HG03460 (cell line): ENCODE data around the gene PCDH11X.
"Not testable (repeated sequence)": the region's sequence is repeated elsewhere in the genome, so short reads cannot be mapped to it uniquely, and the experiment has no call there.

Experiments
- ATAC-seq: cut with Tn5 transposase; IDR thresholded peaks from one replicate; pipeline ENCODE4 v1.9.1; 2021; ENCODE audit not compliant: unreplicated experiment

PCDH11X gene, protein sequence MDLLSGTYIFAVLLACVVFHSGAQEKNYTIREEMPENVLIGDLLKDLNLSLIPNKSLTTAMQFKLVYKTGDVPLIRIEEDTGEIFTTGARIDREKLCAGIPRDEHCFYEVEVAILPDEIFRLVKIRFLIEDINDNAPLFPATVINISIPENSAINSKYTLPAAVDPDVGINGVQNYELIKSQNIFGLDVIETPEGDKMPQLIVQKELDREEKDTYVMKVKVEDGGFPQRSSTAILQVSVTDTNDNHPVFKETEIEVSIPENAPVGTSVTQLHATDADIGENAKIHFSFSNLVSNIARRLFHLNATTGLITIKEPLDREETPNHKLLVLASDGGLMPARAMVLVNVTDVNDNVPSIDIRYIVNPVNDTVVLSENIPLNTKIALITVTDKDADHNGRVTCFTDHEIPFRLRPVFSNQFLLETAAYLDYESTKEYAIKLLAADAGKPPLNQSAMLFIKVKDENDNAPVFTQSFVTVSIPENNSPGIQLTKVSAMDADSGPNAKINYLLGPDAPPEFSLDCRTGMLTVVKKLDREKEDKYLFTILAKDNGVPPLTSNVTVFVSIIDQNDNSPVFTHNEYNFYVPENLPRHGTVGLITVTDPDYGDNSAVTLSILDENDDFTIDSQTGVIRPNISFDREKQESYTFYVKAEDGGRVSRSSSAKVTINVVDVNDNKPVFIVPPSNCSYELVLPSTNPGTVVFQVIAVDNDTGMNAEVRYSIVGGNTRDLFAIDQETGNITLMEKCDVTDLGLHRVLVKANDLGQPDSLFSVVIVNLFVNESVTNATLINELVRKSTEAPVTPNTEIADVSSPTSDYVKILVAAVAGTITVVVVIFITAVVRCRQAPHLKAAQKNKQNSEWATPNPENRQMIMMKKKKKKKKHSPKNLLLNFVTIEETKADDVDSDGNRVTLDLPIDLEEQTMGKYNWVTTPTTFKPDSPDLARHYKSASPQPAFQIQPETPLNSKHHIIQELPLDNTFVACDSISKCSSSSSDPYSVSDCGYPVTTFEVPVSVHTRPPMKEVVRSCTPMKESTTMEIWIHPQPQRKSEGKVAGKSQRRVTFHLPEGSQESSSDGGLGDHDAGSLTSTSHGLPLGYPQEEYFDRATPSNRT (N-terminal part only)

GRCh38 chrX:91779135-91779534 lies at the start of gene PCDH11X:
Gene PCDH11X, plus strand, starts transcription at chrX:91779375. Its CDS starts 56,130 bp downstream, at chrX:91835505.
- ATAC-seq: not testable (repeated sequence)

DNA sequence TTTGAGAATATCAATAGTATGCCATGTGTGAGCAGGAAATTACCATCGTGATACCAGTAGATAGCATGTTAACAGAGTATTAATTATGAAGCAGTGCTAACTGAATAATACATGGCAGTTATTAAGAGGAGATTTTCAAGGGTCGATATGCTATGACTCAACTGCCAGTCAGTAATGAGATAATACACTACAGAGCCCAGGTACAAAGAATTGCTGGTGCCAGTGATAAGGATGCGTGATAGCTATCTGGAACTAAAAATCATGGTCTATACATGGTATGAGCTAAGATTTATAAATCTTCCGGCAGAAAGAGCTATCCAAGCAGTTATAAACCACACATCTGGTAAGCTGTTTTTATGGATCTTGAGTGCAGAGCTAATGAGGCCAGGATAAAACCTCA lies 31.7 kb upstream of the PCDH11X start:
- ATAC-seq: not testable (repeated sequence)

DNA sequence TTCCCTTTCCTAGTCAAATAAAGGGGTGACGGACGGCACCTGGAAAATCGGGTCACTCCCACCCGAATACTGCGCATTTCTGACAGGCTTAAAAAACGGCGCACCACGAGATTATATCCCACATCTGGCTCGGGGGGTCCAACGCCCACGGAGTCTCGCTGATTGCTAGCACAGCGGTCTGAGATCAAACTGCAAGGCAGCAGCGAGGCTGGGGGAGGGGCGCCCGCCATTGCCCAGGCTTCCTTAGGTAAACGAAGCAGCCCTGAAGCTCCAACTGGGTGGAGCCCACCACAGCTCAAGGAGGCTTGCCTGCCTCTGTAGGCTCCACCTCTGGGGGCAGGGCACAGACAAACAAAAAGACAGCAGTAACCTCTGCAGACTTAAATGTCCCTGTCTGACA lies 26.2 kb upstream of the PCDH11X start:
- not testable (repeated sequence) for ATAC-seq

DNA sequence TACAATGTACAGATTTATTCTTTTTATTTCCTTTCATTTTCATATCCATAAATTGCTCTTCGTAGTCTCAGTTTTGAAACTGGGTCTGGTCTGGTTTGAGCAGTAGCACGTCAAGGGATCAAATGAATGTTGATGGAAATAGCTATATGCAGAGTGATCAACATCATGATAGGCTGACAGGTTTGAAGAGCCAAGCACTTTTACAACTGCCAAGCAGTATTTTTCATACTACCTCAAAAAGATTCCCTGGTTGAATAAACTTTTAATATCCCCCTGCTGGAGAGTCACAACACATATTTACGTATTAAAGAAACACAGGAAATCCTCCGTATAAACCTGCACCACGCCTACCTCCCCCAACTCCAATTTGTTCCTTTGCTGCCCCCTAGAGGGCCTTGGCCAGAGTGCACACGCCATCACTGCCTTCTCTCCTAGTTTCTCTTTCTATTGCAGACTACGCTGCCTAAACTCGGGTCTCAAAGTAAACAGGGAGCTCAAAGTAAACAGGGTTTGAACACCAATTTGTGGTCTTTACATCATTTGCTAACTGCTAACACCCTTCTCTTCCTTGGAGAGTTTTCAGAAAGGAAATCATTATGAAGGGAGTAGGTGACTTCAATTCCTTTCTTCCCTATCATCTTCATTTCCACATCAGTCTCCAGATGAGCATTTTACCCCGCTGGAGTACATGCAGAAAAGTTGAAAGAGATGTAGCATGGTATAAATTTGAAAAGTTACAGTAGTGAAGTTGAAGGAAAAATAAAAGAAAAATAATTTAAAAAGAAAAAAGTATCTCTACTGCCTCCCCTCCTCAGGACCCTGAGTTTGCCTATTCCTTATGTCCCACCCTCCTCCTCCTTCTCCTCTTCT lies 8.3 kb upstream of the PCDH11X start:
- peak; percentile 100 for ATAC-seq

GRCh38 chrX:91773943-91774342 lies 5.2 kb upstream of the PCDH11X start:
- ATAC-seq: not testable (repeated sequence)

DNA sequence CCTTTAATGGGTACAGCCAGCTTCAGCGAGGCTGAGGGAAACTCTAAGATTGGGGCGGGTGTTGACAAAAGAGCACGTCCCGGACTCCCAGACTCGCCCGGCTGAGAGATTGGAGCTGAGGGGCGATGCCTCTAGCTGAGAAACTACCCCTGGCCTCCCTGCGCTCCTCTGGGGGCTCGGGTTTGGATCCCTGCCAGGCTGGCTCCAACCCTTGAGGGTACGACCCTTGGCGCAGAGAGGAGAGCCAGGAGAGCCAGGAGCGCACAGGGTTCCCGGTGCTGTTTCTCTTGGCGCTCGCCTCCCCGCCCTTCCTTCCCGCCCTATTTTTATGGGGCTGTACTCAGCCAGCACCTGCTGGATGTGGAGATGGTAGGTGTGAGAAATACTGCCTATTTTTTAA lies 833 bp downstream of the PCDH11X start:
- ATAC-seq: not testable (repeated sequence)

- not testable (repeated sequence) for ATAC-seq
Observed at GRCh38 chrX:91780698-91781097, 1.5 kb downstream of the PCDH11X start.

- not testable (repeated sequence) for ATAC-seq
Observed at GRCh38 chrX:91781553-91782298, 2.6 kb downstream of the PCDH11X start.

DNA sequence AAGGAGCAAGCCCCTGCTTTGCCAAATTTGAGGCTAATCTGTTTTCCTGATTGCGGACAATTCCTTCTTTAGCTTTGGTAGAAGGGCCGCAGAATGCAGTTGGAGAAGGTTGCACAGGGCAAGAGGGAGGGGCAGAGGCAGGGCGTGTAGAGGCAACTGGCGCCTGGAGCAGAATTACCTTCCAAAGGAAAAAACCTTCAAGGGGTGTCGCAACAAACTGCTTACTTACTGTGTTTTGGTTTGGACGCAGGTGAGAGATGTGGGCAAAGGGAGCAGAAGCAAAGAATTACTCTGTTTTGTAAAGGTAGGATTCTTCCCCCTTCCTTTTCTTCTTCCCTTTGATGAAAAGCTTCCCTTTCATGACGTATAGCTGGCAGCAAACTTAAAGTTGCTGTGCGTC lies 3.6 kb downstream of the PCDH11X start:
- ATAC-seq: not testable (repeated sequence)

GRCh38 chrX:91817537-91817936 lies 38.4 kb downstream of the PCDH11X start:
- ATAC-seq: not testable (repeated sequence)

DNA sequence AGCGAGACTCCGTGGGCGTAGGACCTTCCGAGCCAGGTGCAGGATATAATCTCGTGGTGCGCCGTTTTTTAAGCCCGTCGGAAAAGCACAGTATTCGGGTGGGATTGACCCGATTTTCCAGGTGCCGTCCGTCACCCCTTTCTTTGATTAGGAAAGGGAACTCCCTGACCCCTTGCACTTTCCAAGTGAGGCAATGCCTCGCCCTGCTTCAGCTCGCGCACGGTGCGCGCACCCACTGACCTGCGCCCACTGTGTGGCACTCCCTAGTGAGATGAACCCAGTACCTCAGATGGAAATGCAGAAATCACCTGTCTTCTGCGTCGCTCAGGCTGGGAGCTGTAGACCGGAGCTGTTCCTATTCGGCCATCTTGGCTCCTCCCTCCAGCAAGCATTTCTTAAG lies 46.1 kb downstream of the PCDH11X start:
- ATAC-seq: not testable (repeated sequence)
